Fibroblast of villous mesenchyme (primary cell): ENCODE measurements around the gene POLD2. TPM values are rescaled to one million over a fixed set of nuclear protein-coding genes. Genes with fewer than 3 reads are reported as not detected.
"Not testable (repeated sequence)": the region's sequence is repeated elsewhere in the genome, so short reads cannot be mapped to it uniquely, and the experiment has no call there.

Source experiments
- DNase-seq: peaks from one replicate; pipeline ENCODE4 v3.0.0-alpha.2; 2010; ENCODE audit warnings: low read depth
- H3K4me3 ChIP-seq: 2 replicates; pipeline ENCODE4 v1.5.1; 2011; ENCODE audit warnings: low read depth, mild to moderate bottlenecking, low read length
- total RNA-seq: library from RNA; depleted of rRNA; stranded (reverse); fragments of >200 nt; gene quantifications from 2 replicates; pipeline ENCODE4 v1.2.3, GENCODE V29; 2012
- TF ChIP-seq, protein P1 (sequence below): IDR thresholded peaks from 2 replicates; pipeline ENCODE4 v1.5.1; 2012; ENCODE audit warnings: low read depth, mild to moderate bottlenecking, low read length; ENCODE audit not compliant: insufficient read depth

POLD2 gene
- total RNA-seq, 1 donor = 101 TPM

DNA sequence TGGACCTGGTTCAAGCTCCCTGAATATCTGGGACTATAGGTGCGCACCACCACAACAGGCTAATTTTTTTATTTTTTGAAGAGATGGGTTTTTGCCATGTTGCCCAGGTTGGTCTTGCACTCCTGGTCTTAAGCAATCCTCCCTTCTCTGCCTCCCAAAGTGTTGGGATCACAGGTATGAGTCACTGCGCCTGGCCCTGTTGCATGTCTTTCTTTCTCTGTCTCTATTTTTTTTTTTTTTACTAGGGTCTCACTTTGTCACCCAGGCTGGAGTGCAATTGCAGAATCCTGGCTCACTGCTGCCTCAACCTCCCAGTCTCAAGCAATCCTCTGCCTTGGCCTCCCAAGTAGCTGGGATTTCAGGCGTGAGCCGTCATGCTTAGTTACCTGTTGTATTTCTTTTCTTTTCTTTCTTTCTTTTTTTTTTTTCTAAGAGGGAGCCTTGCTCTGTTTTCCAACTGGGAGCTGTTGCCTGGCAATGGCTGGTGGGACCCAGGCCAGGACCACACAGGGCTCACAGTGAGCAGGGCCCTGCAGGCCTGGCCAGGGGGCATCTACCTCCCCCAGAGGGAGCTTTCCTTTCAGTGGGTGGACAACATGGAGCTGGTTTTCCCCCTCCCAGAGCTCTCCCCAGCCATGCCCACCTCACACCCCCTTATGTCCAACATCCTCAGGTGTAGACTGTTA lies 11.7 kb upstream of the POLD2 start:
- no peak for DNase-seq
- TF ChIP-seq, protein P1, sequence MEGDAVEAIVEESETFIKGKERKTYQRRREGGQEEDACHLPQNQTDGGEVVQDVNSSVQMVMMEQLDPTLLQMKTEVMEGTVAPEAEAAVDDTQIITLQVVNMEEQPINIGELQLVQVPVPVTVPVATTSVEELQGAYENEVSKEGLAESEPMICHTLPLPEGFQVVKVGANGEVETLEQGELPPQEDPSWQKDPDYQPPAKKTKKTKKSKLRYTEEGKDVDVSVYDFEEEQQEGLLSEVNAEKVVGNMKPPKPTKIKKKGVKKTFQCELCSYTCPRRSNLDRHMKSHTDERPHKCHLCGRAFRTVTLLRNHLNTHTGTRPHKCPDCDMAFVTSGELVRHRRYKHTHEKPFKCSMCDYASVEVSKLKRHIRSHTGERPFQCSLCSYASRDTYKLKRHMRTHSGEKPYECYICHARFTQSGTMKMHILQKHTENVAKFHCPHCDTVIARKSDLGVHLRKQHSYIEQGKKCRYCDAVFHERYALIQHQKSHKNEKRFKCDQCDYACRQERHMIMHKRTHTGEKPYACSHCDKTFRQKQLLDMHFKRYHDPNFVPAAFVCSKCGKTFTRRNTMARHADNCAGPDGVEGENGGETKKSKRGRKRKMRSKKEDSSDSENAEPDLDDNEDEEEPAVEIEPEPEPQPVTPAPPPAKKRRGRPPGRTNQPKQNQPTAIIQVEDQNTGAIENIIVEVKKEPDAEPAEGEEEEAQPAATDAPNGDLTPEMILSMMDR = no peak
- H3K4me3 ChIP-seq = no peak overlapping the region

- DNase-seq = no peak
- H3K4me3 ChIP-seq = no peak overlapping the region
- TF ChIP-seq, protein P1 = no peak
Observed at GRCh38 chr7:44133295-44133694, 9.9 kb upstream of the POLD2 start.

GRCh38 chr7:44132039-44132438 lies 8.7 kb upstream of the POLD2 start:
- DNase-seq = peak; percentile 63
- H3K4me3 ChIP-seq = no peak overlapping the region
- TF ChIP-seq, protein P1 = no peak

DNA sequence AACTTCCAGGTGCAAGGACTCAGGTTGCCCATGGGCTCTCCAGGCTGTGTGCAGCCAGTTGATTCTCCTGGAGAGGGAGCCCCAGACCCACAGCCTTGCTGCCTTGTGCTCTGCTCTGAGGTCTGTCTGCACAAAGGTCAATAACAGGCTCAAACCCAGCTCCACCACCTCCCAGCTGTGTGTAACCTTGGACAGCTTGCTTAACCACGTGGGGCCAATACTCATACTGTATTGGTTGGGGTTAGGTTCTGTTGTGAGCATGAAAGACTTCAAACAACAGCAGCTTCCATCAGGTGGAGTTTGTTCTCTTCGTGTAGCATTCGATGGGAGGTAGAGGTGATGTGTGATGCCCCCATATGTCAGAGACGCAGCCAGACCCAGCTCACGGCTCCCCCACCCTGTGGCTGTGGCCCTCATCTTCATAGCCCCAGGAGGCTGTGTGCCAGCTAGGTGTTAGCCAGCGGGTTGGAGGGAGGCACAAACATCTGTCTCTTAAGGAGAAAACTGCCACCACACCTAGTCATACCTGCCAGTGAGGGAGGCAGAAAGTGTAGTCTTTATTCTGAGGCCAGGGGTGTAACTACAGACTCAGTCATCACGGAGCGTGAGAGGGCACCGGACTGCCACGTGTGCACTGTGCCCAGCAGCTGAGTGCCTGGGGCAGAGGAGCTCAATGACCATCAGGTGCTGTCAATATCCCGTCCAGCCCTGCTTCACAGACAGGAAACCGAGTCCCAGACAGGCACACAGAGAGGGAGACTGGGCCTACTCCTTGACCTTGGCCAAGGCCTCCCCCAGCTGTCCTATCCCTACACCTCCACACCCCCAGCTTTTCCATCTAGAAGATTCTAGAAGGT lies 8.1 kb upstream of the POLD2 start:
- no peak overlapping the region for H3K4me3 ChIP-seq
- TF ChIP-seq, protein P1 = peak; percentile 69
- peak; percentile 74 for DNase-seq

- DNase-seq = no peak
- no peak overlapping the region for H3K4me3 ChIP-seq
- TF ChIP-seq, protein P1 = no peak
Observed at GRCh38 chr7:44128721-44129582, 5.6 kb upstream of the POLD2 start.

DNA sequence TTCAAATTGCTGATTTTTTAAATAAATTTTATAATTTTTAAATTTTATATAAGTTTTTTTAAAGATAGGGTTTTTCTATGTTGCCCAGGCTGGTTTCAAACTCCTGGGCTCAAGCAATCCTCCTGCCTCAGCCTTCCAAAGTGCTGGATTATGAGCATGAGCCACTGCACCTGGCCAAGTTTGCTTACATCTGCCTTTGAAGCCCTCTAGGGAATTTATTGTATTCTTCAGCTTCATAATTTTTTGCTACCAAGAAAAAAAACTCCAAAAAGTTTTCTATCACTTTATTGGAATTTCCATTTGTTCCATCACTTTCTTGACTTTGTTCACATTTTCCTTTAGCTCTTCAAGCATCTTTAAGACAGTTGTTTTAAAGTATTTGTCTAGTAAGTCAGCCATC lies 3.8 kb upstream of the POLD2 start:
- no peak for DNase-seq
- TF ChIP-seq, protein P1 = no peak
- no peak overlapping the region for H3K4me3 ChIP-seq

DNA sequence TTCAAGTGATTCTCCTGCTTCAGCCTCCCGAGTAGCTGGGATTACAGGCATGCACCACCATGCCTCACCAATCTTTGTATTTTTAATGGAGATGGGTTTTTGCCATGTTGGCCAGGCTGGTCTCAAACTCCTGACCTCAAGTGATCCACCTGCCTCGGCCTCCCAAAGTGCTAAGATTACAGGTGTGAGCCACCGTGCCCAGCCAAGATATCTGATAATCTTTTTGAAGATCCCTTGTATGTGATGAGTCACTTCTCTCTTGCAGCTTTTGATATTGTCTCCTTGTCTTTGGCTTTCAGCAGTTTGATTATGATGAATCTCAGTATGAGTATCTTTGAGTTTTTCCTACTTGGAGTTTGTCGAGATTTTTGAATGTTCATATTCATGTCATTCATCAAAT lies 3.2 kb upstream of the POLD2 start:
- not testable (repeated sequence) for H3K4me3 ChIP-seq, DNase-seq
